ENCODE data around the gene CD101. TPM values are rescaled to one million over a fixed set of nuclear protein-coding genes. Genes with fewer than 3 reads are reported as not detected.
A peak's percentile ranks its signal among the peaks of the same experiment; 100 is the strongest.
"Not testable (repeated sequence)": the region's sequence is repeated elsewhere in the genome, so short reads cannot be mapped to it uniquely, and the experiment has no call there.

Gene CD101
- total RNA-seq, 1 donor from 2014 or later, result 0.74 TPM

GRCh38 chr1:116968724-116969123, 32.8 kb upstream of the CD101 start:
- Histone ChIP-seq H3K4me1 (peaks cover 24% of the 10 kb centered on the region), H3K4me3 (no peak overlapping the region), H3K27ac (replicated peaks) (no peak overlapping the region), H3K36me3 (peaks cover 36% of the 10 kb centered on the region), H3K27me3 (ENCODE audit: low read depth) (no peaks in the 10 kb centered on the region), H3K9me3 (replicated peaks) (no peaks in the 10 kb centered on the region)
- TF ChIP-seq CTCF (IDR thresholded peaks at IDR 0.05; ENCODE audit: borderline replicate concordance), result no peak
- intact Hi-C loops (cut with micrococcal nuclease), result no loop called here
- no peak for DNase-seq

- H3K36me3 ChIP-seq, result peaks cover 31% of the 10 kb centered on the region
- intact Hi-C loops (cut with micrococcal nuclease), result no loop called here
- H3K27ac ChIP-seq (replicated peaks), result peak overlapping the region; percentile 38
- no peak for DNase-seq
- H3K27me3 ChIP-seq (ENCODE audit: low read depth), result no peaks in the 10 kb centered on the region
- H3K4me3 ChIP-seq, result no peak overlapping the region
- H3K4me1 ChIP-seq, result peaks cover 24% of the 10 kb centered on the region
- H3K9me3 ChIP-seq (replicated peaks), result no peaks in the 10 kb centered on the region
- TF ChIP-seq CTCF (IDR thresholded peaks at IDR 0.05; ENCODE audit: borderline replicate concordance), result no peak
Observed at GRCh38 chr1:116971258-116971860, 30.2 kb upstream of the CD101 start.

GRCh38 chr1:116971965-116972673, 29.4 kb upstream of the CD101 start:
- DNase-seq, result no peak
- H3K36me3 ChIP-seq, result peaks cover 23% of the 10 kb centered on the region
- H3K27ac ChIP-seq (replicated peaks), result peak overlapping the region; percentile 38
- H3K27me3 ChIP-seq (ENCODE audit: low read depth), result no peaks in the 10 kb centered on the region
- intact Hi-C loops (cut with micrococcal nuclease), result no loop called here
- TF ChIP-seq CTCF (IDR thresholded peaks at IDR 0.05; ENCODE audit: borderline replicate concordance), result no peak
- H3K4me3 ChIP-seq, result no peak overlapping the region
- peaks cover 24% of the 10 kb centered on the region for H3K4me1 ChIP-seq
- no peaks in the 10 kb centered on the region for H3K9me3 ChIP-seq (replicated peaks)

- peak overlapping the region; percentile 38 for H3K27ac ChIP-seq (replicated peaks)
- no peak for DNase-seq
Observed at GRCh38 chr1:116972674-116973030, 28.9 kb upstream of the CD101 start.

GRCh38 chr1:116980309-116980708, 21.3 kb upstream of the CD101 start:
- DNase-seq; intact Hi-C loops (cut with micrococcal nuclease); H3K36me3 ChIP-seq; H3K27me3 ChIP-seq (ENCODE audit: low read depth); H3K4me3 ChIP-seq; H3K27ac ChIP-seq (replicated peaks); H3K9me3 ChIP-seq (replicated peaks): not testable (repeated sequence)
- H3K4me1 ChIP-seq, result peaks cover 29% of the 10 kb centered on the region

More at GRCh38 chr1:116972674-116973030, 28.9 kb upstream of the CD101 start:
- peaks cover 19% of the 10 kb centered on the region for H3K36me3 ChIP-seq
- H3K9me3 ChIP-seq (replicated peaks), result no peaks in the 10 kb centered on the region
- H3K4me1 ChIP-seq, result peaks cover 24% of the 10 kb centered on the region
- no peak for TF ChIP-seq CTCF (IDR thresholded peaks at IDR 0.05; ENCODE audit: borderline replicate concordance)
- H3K4me3 ChIP-seq, result no peak overlapping the region
- intact Hi-C loops (cut with micrococcal nuclease), result no loop called here
- H3K27me3 ChIP-seq (ENCODE audit: low read depth), result no peaks in the 10 kb centered on the region

- Histone ChIP-seq H3K27ac (replicated peaks) (no peak overlapping the region), H3K27me3 (ENCODE audit: low read depth) (no peaks in the 10 kb centered on the region), H3K36me3 (no peaks in the 10 kb centered on the region), H3K9me3 (replicated peaks) (no peaks in the 10 kb centered on the region), H3K4me1 (peaks cover 29% of the 10 kb centered on the region), H3K4me3 (no peak overlapping the region)
- no peak for DNase-seq
- no peak for TF ChIP-seq CTCF (IDR thresholded peaks at IDR 0.05; ENCODE audit: borderline replicate concordance)
- intact Hi-C loops (cut with micrococcal nuclease), result no loop called here
Observed at GRCh38 chr1:116981521-116982037, 20.0 kb upstream of the CD101 start.

Data from left ventricle myocardium inferior (tissue), 1 donor.